HG02938 (cell line): ENCODE data around the gene MMUT.
A peak's percentile ranks its signal among the peaks of the same experiment; 100 is the strongest.
"Not testable (repeated sequence)": the region's sequence is repeated elsewhere in the genome, so short reads cannot be mapped to it uniquely, and the experiment has no call there.

Experiments
- ATAC-seq: cut with Tn5 transposase; IDR thresholded peaks from one replicate; pipeline ENCODE4 v1.9.1; 2021; ENCODE audit warnings: mild to moderate bottlenecking, moderate library complexity; ENCODE audit not compliant: unreplicated experiment

The MMUT gene

DNA sequence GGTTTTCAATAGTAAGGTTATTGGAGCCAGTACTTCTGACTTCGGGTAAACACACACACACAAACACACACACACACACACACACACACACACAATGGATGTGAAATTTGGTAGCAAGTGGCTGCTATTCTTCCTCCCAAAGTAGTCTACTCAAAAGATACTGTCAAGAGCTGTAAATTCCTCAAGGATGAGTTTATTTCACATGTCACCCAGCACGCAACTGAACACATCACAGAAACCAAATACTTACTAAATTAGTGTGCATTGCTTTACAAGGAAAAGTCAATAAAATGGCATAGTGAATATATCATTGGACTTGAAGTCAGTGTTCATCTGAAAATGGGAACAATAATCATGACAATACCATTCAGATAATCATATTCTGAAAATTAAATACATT lies 32.9 kb downstream of the MMUT start:
- ATAC-seq: no peak

DNA sequence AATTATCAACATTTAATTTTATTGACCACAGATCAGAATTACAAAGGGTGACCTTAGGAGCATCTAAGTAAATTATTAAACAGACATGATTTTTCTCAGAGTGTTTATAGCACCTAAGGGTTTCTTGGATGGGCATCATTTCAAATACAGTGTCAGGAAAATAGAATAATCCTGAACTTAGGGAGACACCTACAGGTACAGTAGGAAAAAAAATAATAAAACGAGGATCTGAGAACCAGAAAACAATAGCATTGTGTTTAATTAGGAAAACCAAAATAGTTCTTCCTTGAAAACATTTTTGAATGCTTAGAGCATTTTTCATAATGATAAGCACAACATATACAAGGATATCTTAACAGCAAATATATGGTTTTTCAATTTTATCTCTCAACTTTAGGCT lies 39.2 kb downstream of the MMUT start:
- no peak for ATAC-seq

DNA sequence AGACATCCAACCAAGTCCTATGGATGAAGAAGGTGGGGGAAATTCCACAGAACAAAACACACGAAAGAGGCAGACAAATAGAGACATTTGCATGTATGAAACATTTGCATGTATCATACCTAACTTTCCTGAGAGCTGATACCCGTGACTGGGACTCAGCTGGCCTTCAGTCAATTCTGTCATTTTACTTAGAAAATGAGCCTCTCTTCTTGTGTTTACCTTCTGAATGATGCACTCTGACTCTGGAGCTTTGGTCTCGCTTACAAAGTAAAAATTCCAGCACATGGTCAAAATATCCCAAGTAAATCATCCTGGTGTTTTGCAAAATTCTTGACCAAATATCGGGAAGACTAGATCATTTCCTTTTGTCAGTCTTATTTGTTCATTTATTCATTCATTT lies 46.9 kb downstream of the MMUT start:
- ATAC-seq: no peak

DNA sequence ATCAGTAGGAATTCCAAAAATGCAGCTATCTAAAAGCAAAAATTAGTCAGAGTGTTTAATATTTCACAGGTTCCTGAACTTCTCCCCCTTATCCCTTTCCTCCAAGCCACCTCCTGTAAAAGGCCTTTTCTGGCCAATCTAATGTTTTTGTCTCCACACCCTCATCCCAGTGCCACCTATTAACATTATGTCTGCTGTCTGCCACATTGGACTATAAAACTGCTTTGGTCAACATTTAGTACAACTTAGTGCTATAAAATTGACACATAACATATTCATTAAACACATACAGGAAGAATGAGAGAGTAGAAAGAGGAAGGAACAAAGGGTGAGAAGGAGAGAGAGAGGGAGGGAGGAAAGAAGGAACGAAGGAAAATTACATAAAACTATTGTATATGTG lies 47.7 kb downstream of the MMUT start:
- ATAC-seq: no peak

DNA sequence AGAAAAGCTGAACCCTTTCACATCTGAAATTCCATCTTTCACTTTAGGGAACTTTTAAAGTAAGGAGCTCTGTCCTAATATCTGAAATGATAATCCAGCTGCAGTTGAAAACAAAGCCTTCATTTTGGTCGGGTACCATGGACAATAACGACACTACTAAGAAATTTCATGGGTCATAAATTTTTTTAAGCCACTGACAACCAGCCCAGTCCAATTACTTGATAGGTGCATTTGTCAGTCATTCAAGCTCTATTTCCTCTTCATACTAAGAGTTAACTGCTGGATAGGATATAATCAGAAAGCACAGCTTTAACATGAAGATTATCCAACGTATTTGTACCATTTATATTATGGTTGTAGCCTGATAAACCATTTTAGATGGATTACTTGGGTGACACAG lies 52.5 kb downstream of the MMUT start:
- no peak for ATAC-seq

DNA sequence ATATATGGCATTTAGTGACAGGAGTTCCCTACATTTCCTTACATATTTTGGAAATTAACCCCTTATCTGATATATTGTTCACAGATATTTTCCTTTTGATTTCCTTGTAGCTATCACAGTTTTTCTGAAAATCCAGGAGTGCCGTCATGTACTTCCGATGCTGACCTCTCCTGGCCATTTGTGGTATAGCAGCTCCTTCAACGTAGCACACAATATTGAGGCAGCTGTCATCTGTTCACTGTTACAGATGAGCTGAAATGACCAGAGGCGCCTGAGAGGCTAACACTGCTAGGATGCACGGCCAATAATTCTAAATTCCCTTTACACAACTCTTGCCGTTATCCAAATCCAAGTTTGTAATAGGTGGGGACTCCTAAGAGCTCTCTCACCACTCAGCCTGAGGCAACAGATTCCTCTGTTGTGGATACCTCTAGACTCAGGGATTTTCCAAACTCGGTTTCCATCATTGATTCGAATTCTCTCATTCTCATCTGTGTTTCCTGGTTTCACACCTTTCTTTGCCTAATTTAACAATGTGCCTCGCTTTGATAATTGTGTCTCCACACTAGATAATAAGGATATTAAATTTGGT lies 53.0 kb downstream of the MMUT start:
- peak; percentile 93 for ATAC-seq

DNA sequence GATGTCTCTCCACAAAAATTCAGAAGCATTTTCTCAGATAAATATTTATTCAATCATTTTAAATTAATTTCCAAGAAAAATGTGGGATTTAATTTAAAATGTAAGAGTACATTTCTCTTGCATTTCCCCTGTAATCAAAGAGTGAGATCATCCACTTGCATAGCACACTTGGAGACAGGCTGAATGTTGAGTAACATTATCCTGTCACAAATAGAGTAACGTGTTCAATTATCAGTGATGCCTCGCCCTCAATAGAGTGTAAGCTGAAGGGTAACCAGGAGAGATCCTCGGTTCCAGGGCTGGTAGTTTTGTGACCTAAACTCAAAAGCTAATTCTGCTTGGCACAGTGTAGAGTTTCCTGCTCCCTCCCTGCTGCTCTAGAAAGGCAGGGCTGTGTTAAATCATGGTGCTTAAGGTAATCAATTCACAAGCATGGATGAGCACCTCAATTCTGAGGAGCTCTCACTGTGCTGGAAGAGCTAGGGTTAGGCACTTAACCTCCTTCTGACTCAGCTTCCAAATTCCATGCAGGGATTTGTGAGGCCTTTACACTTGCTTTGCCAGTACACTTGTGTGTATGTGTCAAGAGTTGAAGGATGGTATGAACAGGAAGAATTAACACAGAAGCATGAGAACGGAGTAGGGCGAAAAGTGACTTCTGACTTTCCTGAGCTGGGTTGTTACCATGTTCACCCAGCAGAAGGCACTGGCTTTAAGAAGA lies 56.6 kb downstream of the MMUT start:
- no peak for ATAC-seq

DNA sequence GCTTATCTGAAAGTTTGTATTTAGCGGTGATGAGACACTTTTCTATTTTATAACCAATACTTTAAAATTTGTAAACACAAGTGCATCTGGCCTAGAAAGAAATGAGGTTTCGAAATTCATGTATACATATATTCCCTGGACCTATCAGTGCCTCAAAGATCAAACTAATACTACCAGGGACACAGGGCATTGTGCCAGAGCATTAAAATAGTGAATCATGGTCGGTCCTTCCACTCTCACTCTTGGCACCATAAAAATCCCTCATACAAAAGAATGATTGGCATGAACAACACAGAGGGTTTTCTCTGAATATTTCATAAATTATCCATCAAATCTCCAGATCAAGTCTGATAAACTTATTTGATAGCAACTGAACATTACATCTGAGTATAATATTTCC lies 62.0 kb downstream of the MMUT start:
- no peak for ATAC-seq

DNA sequence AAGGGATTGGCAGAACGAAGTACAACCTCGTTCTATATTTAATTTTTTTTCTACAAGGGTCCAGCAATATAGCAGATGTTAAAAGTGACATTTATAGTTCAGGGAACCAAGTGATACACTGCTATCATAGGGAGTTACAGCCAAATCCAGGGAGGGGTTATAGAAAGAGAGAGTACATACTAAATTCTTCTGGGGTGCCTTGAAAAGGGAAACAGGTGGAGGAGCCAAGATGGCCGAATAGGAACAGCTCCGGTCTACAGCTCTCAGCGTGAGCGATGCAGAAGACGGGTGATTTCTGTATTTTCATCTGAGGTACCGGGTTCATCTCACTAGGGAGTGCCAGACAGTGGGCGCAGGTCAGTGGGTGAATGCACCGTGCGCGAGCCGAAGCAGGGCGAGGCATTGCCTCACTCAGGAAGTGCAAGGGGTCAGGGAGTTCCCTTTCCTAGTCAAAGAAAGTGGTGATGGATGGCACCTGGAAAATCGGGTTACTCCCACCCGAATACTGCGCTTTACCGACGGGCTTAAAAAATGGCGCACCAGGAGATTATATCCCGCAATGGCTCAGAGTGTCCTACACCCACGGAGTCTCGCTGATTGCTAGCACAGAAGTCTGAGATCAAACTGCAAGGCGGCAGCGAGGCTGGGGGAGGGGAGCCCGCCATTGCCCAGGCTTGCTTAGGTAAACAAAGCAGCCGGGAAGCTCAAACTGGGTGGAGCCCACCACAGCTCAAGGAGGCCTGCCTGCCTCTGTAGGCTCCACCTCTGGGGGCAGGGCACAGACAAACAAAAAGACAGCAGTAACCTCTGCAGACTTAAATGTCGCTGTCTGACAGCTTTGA lies 76.2 kb downstream of the MMUT start:
- ATAC-seq: not testable (repeated sequence)

DNA sequence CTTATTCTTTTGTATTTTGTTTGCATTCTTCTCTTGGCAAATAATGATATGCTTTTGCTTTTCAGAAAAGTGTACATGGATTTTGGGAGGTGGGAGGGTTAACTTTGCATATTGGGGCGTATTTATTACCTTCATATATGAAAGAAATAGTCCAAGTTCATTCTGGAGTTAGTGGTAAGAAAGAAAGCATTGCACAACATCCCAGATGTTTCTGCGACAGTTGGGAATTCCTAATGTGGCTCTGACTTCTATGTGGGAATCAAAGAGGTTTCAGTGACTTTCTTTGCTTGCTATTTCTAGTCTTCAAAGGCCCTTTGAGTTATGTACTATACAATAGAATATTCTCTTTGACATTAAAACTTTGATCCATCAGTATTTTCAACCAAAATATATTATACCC lies 78.1 kb downstream of the MMUT start:
- ATAC-seq: no peak
